ENCODE data around the gene RAI2. TPM values are rescaled to one million over a fixed set of nuclear protein-coding genes. Genes with fewer than 3 reads are reported as not detected.

The RAI2 gene
- total RNA-seq, 2 donors from 2014 or later = 4.9 to 8.6 TPM

- DNase-seq (no peak), ATAC-seq (no peak)
- Histone ChIP-seq H3K27ac (no peak overlapping the region), H3K36me3 (replicated peaks in 1 of 2; ENCODE audit: insufficient read depth in 1 of 2, low read depth in 2 of 2) (no peaks in the 10 kb centered on the region), H3K27me3 (no peaks in the 10 kb centered on the region), H3K4me3 (no peak overlapping the region), H3K4me1 (no peaks in the 10 kb centered on the region), H3K9me3 (no peaks in the 10 kb centered on the region)
- 41 to 44% methylated on average over 3 of the region's 3 CpGs for WGBS, 2 donors
- TF ChIP-seq POLR2A (IDR thresholded peaks at IDR 0.05) = no peak
- TF ChIP-seq CTCF (IDR thresholded peaks at IDR 0.05) = no peak
- intact Hi-C loops (cut with DNase I) = no loop called here
These were observed 47.8 kb downstream of the RAI2 start for GRCh38 chrX:17813277-17813676.

- intact Hi-C loops (cut with DNase I) = no loop called here
- H3K4me1 ChIP-seq = no peaks in the 10 kb centered on the region
- 0 to 33% methylated on average over 1 of the region's 1 CpG for WGBS, 2 donors
- H3K9me3 ChIP-seq = no peaks in the 10 kb centered on the region
- ATAC-seq (no peak), DNase-seq (no peak)
- no peak overlapping the region for H3K27ac ChIP-seq
- H3K4me3 ChIP-seq = no peak overlapping the region
- H3K27me3 ChIP-seq = no peaks in the 10 kb centered on the region
- TF ChIP-seq CTCF (IDR thresholded peaks at IDR 0.05) (peak in 6 of 7 experiments; percentile 16 to 45 (median 32)), POLR2A (IDR thresholded peaks at IDR 0.05) (no peak)
- no peaks in the 10 kb centered on the region for H3K36me3 ChIP-seq (replicated peaks in 1 of 2; ENCODE audit: insufficient read depth in 1 of 2, low read depth in 2 of 2)
These were observed 48.3 kb downstream of the RAI2 start for GRCh38 chrX:17812763-17813162.

GRCh38 chrX:17809984-17810383 is 51.1 kb downstream of the RAI2 start:
- TF ChIP-seq POLR2A (IDR thresholded peaks at IDR 0.05) (no peak), CTCF (IDR thresholded peaks at IDR 0.05) (no peak)
- Histone ChIP-seq H3K36me3 (replicated peaks in 1 of 2; ENCODE audit: insufficient read depth in 1 of 2, low read depth in 2 of 2) (no peaks in the 10 kb centered on the region), H3K27me3 (no peaks in the 10 kb centered on the region), H3K27ac (no peak overlapping the region), H3K4me3 (no peak overlapping the region), H3K4me1 (no peaks in the 10 kb centered on the region), H3K9me3 (no peaks in the 10 kb centered on the region)
- WGBS, 2 donors = 62 to 73% methylated on average over 4 to 6 of the region's 6 CpGs
- no peak for ATAC-seq
- DNase-seq = no peak
- intact Hi-C loops (cut with DNase I) = no loop called here

- no peaks in the 10 kb centered on the region for H3K4me1 ChIP-seq
- no peak for DNase-seq
- ATAC-seq = no peak
- H3K36me3 ChIP-seq (replicated peaks in 1 of 2; ENCODE audit: insufficient read depth in 1 of 2, low read depth in 2 of 2) = no peaks in the 10 kb centered on the region
- H3K4me3 ChIP-seq = no peak overlapping the region
- no peaks in the 10 kb centered on the region for H3K9me3 ChIP-seq
- intact Hi-C loops (cut with DNase I) = no loop called here
- H3K27me3 ChIP-seq = no peaks in the 10 kb centered on the region
- TF ChIP-seq POLR2A (IDR thresholded peaks at IDR 0.05) = no peak
- no peak for TF ChIP-seq CTCF (IDR thresholded peaks at IDR 0.05)
- H3K27ac ChIP-seq = no peak overlapping the region
- 66 to 74% methylated on average over 4 of the region's 4 CpGs for WGBS, 2 donors
These were observed 51.8 kb downstream of the RAI2 start for GRCh38 chrX:17809273-17809672.

GRCh38 chrX:17805120-17805519 is 56.0 kb downstream of the RAI2 start:
- no peak for TF ChIP-seq CTCF (IDR thresholded peaks at IDR 0.05)
- no peak for TF ChIP-seq POLR2A (IDR thresholded peaks at IDR 0.05)
- Histone ChIP-seq H3K36me3 (replicated peaks in 1 of 2; ENCODE audit: insufficient read depth in 1 of 2, low read depth in 2 of 2) (no peaks in the 10 kb centered on the region), H3K4me1 (no peaks in the 10 kb centered on the region), H3K9me3 (no peaks in the 10 kb centered on the region), H3K27ac (no peak overlapping the region), H3K27me3 (no peaks in the 10 kb centered on the region), H3K4me3 (no peak overlapping the region)
- intact Hi-C loops (cut with DNase I) = no loop called here
- ATAC-seq (no peak), DNase-seq (no peak)
- WGBS, 2 donors = 50 to 60% methylated on average over 1 to 2 of the region's 6 CpGs
